K562 (cell line): ENCODE data around the gene DNAH17. TPM values are rescaled to one million over a fixed set of nuclear protein-coding genes. Genes with fewer than 3 reads are reported as not detected.

Source experiments
- BHLHE40 ChIP-seq: IDR thresholded peaks from 2 replicates; pipeline ENCODE4 v1.6.1; 2011; ENCODE audit warnings: low read length, improper control_type of control experiment
- CXXC5 ChIP-seq: fragments of 250-450 bp; sonication (Bioruptor Pico); IDR thresholded peaks from 2 replicates; pipeline ENCODE4 v1.8.0; 2022; ENCODE audit warnings: inconsistent platforms, mild to moderate bottlenecking, moderate library complexity
- ERF ChIP-seq: fragments of 450-650 bp; formaldehyde crosslinking; IDR thresholded peaks from 2 replicates; pipeline ENCODE4 v1.4.0; 2020; ENCODE audit warnings: mild to moderate bottlenecking, mixed read lengths
- FOXJ3 ChIP-seq: sonication (generic); formaldehyde crosslinking; IDR thresholded peaks from 2 replicates; pipeline ENCODE4 v1.4.0; 2020; ENCODE audit warnings: mild to moderate bottlenecking, missing genetic modification reagents
- LCOR ChIP-seq: sonication (generic); formaldehyde crosslinking; IDR thresholded peaks from 2 replicates; pipeline ENCODE4 v1.8.0; 2022; ENCODE audit warnings: mild to moderate bottlenecking, missing genetic modification reagents
- MAZ ChIP-seq, 2 experiments: fragments of 450-650 bp in 1 of 2; sonication (generic) in 1 of 2; formaldehyde crosslinking; IDR thresholded peaks in 1 of 2; conservative IDR thresholded peaks in 1 of 2; 2 replicates each; pipeline versions ENCODE4 v1.4.0 to v1.5.0; 2020; ENCODE audit warnings: mild to moderate bottlenecking in 1 of 2, missing genetic modification reagents in 1 of 2
- NBN ChIP-seq: fragments of 450-650 bp; IDR thresholded peaks from 2 replicates; pipeline ENCODE4 v1.6.1; 2016; ENCODE audit warnings: low read depth, mild to moderate bottlenecking
- PHF20 ChIP-seq: fragments of 450-650 bp; IDR thresholded peaks from 2 replicates; pipeline ENCODE4 v1.6.1; 2018; ENCODE audit not compliant: partially characterized antibody
- SIN3A ChIP-seq, 2 experiments: fragments of 150-350 bp in 1 of 2; IDR thresholded peaks; 2 replicates each; pipeline ENCODE4 v1.6.1; 2011 to 2016; ENCODE audit warnings: borderline replicate concordance in 2 of 2, low read depth in 2 of 2, low read length in 2 of 2, mild to moderate bottlenecking in 2 of 2, moderate library complexity in 2 of 2; ENCODE audit not compliant: control insufficient read depth in 1 of 2
- TARDBP ChIP-seq: fragments of 450-650 bp; IDR thresholded peaks from 2 replicates; pipeline ENCODE4 v1.6.1; 2016
- TGIF2 ChIP-seq: sonication (generic); formaldehyde crosslinking; IDR thresholded peaks from 2 replicates; pipeline ENCODE4 v1.8.1; 2022; ENCODE audit warnings: mild to moderate bottlenecking, missing genetic modification reagents, moderate library complexity
- TOE1 ChIP-seq, 2 experiments: fragments of 450-650 bp in 1 of 2; sonication (generic) in 1 of 2; formaldehyde crosslinking in 1 of 2; IDR thresholded peaks; 2 replicates each; pipeline versions ENCODE4 v1.7.1 to v1.8.0; 2016 to 2022; ENCODE audit warnings: borderline replicate concordance in 2 of 2, mild to moderate bottlenecking in 2 of 2, antibody characterized with exemption in 1 of 2, inconsistent platforms in 1 of 2, low read depth in 1 of 2, missing genetic modification reagents in 1 of 2, moderate library complexity in 1 of 2
- YY1 ChIP-seq, 3 experiments: IDR thresholded peaks; 2 replicates each; pipeline ENCODE4 v1.6.1; 2011; ENCODE audit warnings: low read length in 2 of 3, mild to moderate bottlenecking in 2 of 3, moderate library complexity in 2 of 3, borderline replicate concordance in 1 of 3, control low read depth in 1 of 3, low read depth in 1 of 3; ENCODE audit not compliant: insufficient read depth in 3 of 3, insufficient replicate concordance in 2 of 3, control insufficient read depth in 1 of 3, insufficient read length in 1 of 3; ENCODE audit errors: extremely low read depth in 1 of 3
- ZBTB17 ChIP-seq: fragments of 450-650 bp; formaldehyde crosslinking; IDR thresholded peaks from 2 replicates; pipeline ENCODE4 v1.4.0; 2020; ENCODE audit warnings: mild to moderate bottlenecking
- ZFPM2 ChIP-seq: fragments of 250-450 bp; sonication (Bioruptor Pico); IDR thresholded peaks from 2 replicates; pipeline ENCODE4 v1.5.1; 2022; ENCODE audit warnings: mild to moderate bottlenecking
- ZKSCAN8 ChIP-seq: fragments of 200-800 bp; sonication (Bioruptor generic); IDR thresholded peaks from 2 replicates; pipeline ENCODE4 v1.6.1; 2016; ENCODE audit warnings: missing genetic modification characterization, missing compliant biosample characterization
- polyA plus RNA-seq, 8 experiments: library from polyadenylated mRNA; depleted of rRNA in 4 of 8; stranded (reverse) in 5 of 8; unstranded in 3 of 8; fragments of >200 nt; fragmentation: Nextera tagmentation in 2 of 8; fragmentation: Illumina TruSeq in 1 of 8; extraction: Ambion mirVana in 2 of 8; extraction: Trizol in 1 of 8; gene quantifications; 2 replicates each; pipeline versions ENCODE4 v1.2.1 to v1.2.3, GENCODE V29; 2011 to 2014; ENCODE audit warnings: inconsistent platforms in 1 of 8, missing spikeins in 1 of 8
- total RNA-seq, 7 experiments: library from RNA; depleted of rRNA in 6 of 7; stranded (reverse); fragments of >200 nt in 6 of 7; fragmentation: Illumina TruSeq in 2 of 7; extraction: Trizol in 2 of 7; gene quantifications; 2 replicates each; pipeline versions ENCODE4 v1.2.1 to v1.2.3, GENCODE V29; 2011 to 2021; ENCODE audit warnings: low replicate concordance in 1 of 7
- TF ChIP-seq, protein P1 (sequence below): fragments of 450-650 bp; formaldehyde crosslinking; IDR thresholded peaks from 2 replicates; pipeline ENCODE4 v1.4.0; 2022; ENCODE audit warnings: missing genetic modification characterization
- TF ChIP-seq, protein P2 (sequence below): fragments of 450-650 bp; IDR thresholded peaks from 2 replicates; pipeline ENCODE4 v1.6.1; 2017; ENCODE audit warnings: antibody characterized with exemption
- TF ChIP-seq, protein P3 (sequence below): fragments of 250-450 bp; sonication (Bioruptor Pico); IDR thresholded peaks from 2 replicates; pipeline ENCODE4 v1.8.0; 2021; ENCODE audit warnings: borderline replicate concordance, mild to moderate bottlenecking, moderate library complexity; ENCODE audit not compliant: poor library complexity, severe bottlenecking
- TF ChIP-seq, protein P4 (sequence below): sonication (generic); formaldehyde crosslinking; IDR thresholded peaks from 2 replicates; pipeline ENCODE4 v1.8.0; 2022; ENCODE audit warnings: mild to moderate bottlenecking, missing genetic modification reagents
- TF ChIP-seq, protein P5 (sequence below): IDR thresholded peaks from 2 replicates; pipeline ENCODE4 v1.6.1; 2011; ENCODE audit not compliant: insufficient read length; ENCODE audit errors: extremely low read depth

DNAH17 gene
- total and polyA plus RNA-seq, 9 of the 15 experiments (the other 6 are each of a cell fraction or from before 2014, with no cell fraction given): under 0.01 to 0.06 (median 0.03) TPM; not detected in 5

DNA sequence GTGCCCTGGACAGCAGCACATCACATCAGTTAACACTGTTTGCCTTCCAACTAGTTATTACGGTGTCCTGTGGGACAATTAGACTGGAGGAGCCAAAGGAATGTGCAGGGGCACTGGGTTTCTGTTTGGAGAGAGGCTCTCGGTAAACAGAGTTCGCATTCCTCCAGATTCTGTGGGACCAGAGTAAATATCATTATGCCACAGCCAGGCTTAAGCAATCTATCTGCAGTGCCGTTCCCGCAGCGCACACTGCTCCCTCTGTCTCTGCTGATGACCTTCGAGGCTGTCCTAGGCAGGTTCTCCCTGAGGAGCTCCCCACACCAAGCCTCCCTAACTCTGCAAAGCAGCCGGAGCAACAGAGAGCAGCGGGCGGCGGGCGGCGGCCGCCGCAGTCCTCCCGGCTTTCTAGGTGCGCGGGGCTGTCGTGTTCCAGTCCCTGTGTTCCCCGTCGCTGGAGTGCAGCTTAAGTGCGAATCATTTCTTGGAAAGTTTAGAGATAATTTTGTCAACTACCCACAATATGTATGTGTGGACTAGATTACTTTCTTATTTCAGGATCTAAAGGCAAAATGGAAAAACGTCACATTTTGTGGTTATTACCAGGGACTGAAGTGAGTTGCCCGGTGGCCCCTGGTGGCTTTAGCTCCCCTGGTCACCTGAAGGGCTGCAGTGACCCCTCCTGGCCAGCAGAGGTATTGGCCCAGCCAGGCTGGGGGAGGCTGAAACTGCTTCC, 155.5 kb downstream of the DNAH17 start (continued):
- TF ChIP-seq TARDBP (no peak; the same call in 1 of the 2 replicates), ZKSCAN8 (CRISPR knock-in tag) (no peak), ZBTB17 (no peak), FOXJ3 (CRISPR knock-in tag) (no peak), CXXC5 (CRISPR knock-in tag) (no peak; the same call in none of the 2 replicates), PHF20 (no peak), TGIF2 (no peak), NBN (peak; percentile 67; the same call in 1 of the 2 replicates), BHLHE40 (peak; percentile 43; the same call in 1 of the 2 replicates), MAZ (CRISPR knock-in tag; conservative IDR thresholded peaks at IDR 0.05 in 1 of 2, IDR thresholded peaks at IDR 0.05 in 1 of 2) (peak; percentile 24 to 80; a peak in 3 of 4 replicates), TOE1 (IDR thresholded peaks at IDR 0.05; ENCODE audit: borderline replicate concordance) (no peak), TOE1 (CRISPR knock-in tag; IDR thresholded peaks at IDR 0.05; ENCODE audit: borderline replicate concordance, low read depth) (no peak), SIN3A (IDR thresholded peaks at IDR 0.05; ENCODE audit: borderline replicate concordance in 2 of 2, control insufficient read depth in 1 of 2, low read depth in 2 of 2, low read length in 2 of 2) (no peak), YY1 (IDR thresholded peaks at IDR 0.05; ENCODE audit: borderline replicate concordance in 1 of 3, control insufficient read depth in 1 of 3, extremely low read depth in 1 of 3, insufficient read depth in 3 of 3, insufficient read length in 1 of 3, insufficient replicate concordance in 2 of 3, low read depth in 1 of 3, low read length in 2 of 3) (no peak), ZFPM2 (no peak), ERF (no peak), LCOR (CRISPR knock-in tag) (no peak)
- TF ChIP-seq, protein P1, sequence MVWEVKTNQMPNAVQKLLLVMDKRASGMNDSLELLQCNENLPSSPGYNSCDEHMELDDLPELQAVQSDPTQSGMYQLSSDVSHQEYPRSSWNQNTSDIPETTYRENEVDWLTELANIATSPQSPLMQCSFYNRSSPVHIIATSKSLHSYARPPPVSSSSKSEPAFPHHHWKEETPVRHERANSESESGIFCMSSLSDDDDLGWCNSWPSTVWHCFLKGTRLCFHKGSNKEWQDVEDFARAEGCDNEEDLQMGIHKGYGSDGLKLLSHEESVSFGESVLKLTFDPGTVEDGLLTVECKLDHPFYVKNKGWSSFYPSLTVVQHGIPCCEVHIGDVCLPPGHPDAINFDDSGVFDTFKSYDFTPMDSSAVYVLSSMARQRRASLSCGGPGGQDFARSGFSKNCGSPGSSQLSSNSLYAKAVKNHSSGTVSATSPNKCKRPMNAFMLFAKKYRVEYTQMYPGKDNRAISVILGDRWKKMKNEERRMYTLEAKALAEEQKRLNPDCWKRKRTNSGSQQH (CRISPR knock-in tag): no peak
- TF ChIP-seq, protein P2, sequence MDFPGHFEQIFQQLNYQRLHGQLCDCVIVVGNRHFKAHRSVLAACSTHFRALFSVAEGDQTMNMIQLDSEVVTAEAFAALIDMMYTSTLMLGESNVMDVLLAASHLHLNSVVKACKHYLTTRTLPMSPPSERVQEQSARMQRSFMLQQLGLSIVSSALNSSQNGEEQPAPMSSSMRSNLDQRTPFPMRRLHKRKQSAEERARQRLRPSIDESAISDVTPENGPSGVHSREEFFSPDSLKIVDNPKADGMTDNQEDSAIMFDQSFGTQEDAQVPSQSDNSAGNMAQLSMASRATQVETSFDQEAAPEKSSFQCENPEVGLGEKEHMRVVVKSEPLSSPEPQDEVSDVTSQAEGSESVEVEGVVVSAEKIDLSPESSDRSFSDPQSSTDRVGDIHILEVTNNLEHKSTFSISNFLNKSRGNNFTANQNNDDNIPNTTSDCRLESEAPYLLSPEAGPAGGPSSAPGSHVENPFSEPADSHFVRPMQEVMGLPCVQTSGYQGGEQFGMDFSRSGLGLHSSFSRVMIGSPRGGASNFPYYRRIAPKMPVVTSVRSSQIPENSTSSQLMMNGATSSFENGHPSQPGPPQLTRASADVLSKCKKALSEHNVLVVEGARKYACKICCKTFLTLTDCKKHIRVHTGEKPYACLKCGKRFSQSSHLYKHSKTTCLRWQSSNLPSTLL: no peak
- TF ChIP-seq, protein P3, sequence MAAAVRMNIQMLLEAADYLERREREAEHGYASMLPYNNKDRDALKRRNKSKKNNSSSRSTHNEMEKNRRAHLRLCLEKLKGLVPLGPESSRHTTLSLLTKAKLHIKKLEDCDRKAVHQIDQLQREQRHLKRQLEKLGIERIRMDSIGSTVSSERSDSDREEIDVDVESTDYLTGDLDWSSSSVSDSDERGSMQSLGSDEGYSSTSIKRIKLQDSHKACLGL (CRISPR knock-in tag): no peak
- TF ChIP-seq, protein P4, sequence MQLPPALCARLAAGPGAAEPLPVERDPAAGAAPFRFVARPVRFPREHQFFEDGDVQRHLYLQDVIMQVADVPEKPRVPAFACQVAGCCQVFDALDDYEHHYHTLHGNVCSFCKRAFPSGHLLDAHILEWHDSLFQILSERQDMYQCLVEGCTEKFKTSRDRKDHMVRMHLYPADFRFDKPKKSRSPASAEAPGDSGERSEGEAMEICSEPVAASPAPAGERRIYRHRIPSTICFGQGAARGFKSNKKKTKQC (CRISPR knock-in tag): no peak
- TF ChIP-seq, protein P5, sequence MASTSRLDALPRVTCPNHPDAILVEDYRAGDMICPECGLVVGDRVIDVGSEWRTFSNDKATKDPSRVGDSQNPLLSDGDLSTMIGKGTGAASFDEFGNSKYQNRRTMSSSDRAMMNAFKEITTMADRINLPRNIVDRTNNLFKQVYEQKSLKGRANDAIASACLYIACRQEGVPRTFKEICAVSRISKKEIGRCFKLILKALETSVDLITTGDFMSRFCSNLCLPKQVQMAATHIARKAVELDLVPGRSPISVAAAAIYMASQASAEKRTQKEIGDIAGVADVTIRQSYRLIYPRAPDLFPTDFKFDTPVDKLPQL: no peak
